ENCODE results near the gene THAP11. TPM values are rescaled to one million over a fixed set of nuclear protein-coding genes. Genes with fewer than 3 reads are reported as not detected.

Gene THAP11
- total and polyA plus RNA-seq, 8 donors: 12.5 to 109 (median 39.3) TPM

- no peak overlapping the region for H3K27ac ChIP-seq
- peaks cover 0 to 8% (median 3%) of the 10 kb centered on the region in 4 donors for H3K36me3 ChIP-seq
- no peaks in the 10 kb centered on the region for H3K9me3 ChIP-seq
- no peak for DNase-seq
- no peaks in the 10 kb centered on the region for H3K27me3 ChIP-seq
- H3K4me3 ChIP-seq: no peak overlapping the region
- WGBS, 5 donors: 97 to 100% (median 97%) methylated on average over 3 of the region's 3 CpGs
- intact Hi-C loops (cut with DNase I; ENCODE audit: low total_unique reads): no loop called here
- peaks cover 20 to 60% (median 48%) of the 10 kb centered on the region in 4 donors for H3K4me1 ChIP-seq
- TF ChIP-seq EP300 (IDR thresholded peaks at IDR 0.05) (no peak), POLR2A (IDR thresholded peaks at IDR 0.05) (no peak), POLR2AphosphoS5 (IDR thresholded peaks at IDR 0.05) (no peak), CTCF (IDR thresholded peaks at IDR 0.05) (no peak)
These were observed 11.6 kb downstream of the THAP11 start for GRCh38 chr16:67853670-67854069.

- 77 to 84% (median 78%) methylated on average over 10 of the region's 10 CpGs for WGBS, 5 donors
- no peak for DNase-seq
- H3K4me1 ChIP-seq: peaks cover 23 to 58% (median 48%) of the 10 kb centered on the region in 4 donors
- no peaks in the 10 kb centered on the region for H3K27me3 ChIP-seq
- H3K36me3 ChIP-seq: peaks cover 0 to 9% (median 6%) of the 10 kb centered on the region in 4 donors
- H3K27ac ChIP-seq: no peak overlapping the region
- H3K4me3 ChIP-seq: no peak overlapping the region
- intact Hi-C loops (cut with DNase I; ENCODE audit: low total_unique reads): no loop called here
- TF ChIP-seq EP300 (IDR thresholded peaks at IDR 0.05) (no peak), POLR2AphosphoS5 (IDR thresholded peaks at IDR 0.05) (no peak), CTCF (IDR thresholded peaks at IDR 0.05) (no peak), POLR2A (IDR thresholded peaks at IDR 0.05) (no peak)
- H3K9me3 ChIP-seq: no peaks in the 10 kb centered on the region
These were observed 13.7 kb downstream of the THAP11 start for GRCh38 chr16:67855789-67856188.

- no peak for TF ChIP-seq POLR2A (IDR thresholded peaks at IDR 0.05)
- TF ChIP-seq EP300 (IDR thresholded peaks at IDR 0.05): no peak
- TF ChIP-seq POLR2AphosphoS5 (IDR thresholded peaks at IDR 0.05): no peak
- TF ChIP-seq CTCF (IDR thresholded peaks at IDR 0.05): no peak
- H3K27me3 ChIP-seq: no peaks in the 10 kb centered on the region
- peak overlapping the region in 4 of 5 donors; percentile 21 to 81 (median 70) for H3K27ac ChIP-seq
- WGBS, 5 donors: 85 to 100% (median 87%) methylated on average over 3 to 5 of the region's 5 CpGs
- intact Hi-C loops (cut with DNase I; ENCODE audit: low total_unique reads): no loop called here
- no peaks in the 10 kb centered on the region for H3K9me3 ChIP-seq
- H3K36me3 ChIP-seq: peaks cover 0 to 12% (median 8%) of the 10 kb centered on the region in 4 donors
- H3K4me3 ChIP-seq: no peak overlapping the region
- H3K4me1 ChIP-seq: peaks cover 26 to 70% (median 55%) of the 10 kb centered on the region in 4 donors
- DNase-seq: no peak
These were observed 14.9 kb downstream of the THAP11 start for GRCh38 chr16:67856927-67857546.

- H3K27me3 ChIP-seq: no peaks in the 10 kb centered on the region
- H3K27ac ChIP-seq: peak overlapping the region; percentile 13 to 81 (median 69)
- DNase-seq: peak; percentile 65 to 93
- H3K4me3 ChIP-seq: no peak overlapping the region
- intact Hi-C loops (cut with DNase I; ENCODE audit: low total_unique reads): no loop called here
- H3K9me3 ChIP-seq: no peaks in the 10 kb centered on the region
- TF ChIP-seq CTCF (IDR thresholded peaks at IDR 0.05): no peak
- TF ChIP-seq POLR2A (IDR thresholded peaks at IDR 0.05): no peak
- TF ChIP-seq EP300 (IDR thresholded peaks at IDR 0.05): no peak
- TF ChIP-seq POLR2AphosphoS5 (IDR thresholded peaks at IDR 0.05): peak in 2 of 3 donors; percentile 17 to 77
- WGBS, 5 donors: 34 to 47% (median 39%) methylated on average over 3 of the region's 3 CpGs
- H3K4me1 ChIP-seq: peaks cover 31 to 76% (median 60%) of the 10 kb centered on the region in 4 donors
- H3K36me3 ChIP-seq: peaks cover 0 to 12% (median 8%) of the 10 kb centered on the region in 4 donors
These were observed 15.6 kb downstream of the THAP11 start for GRCh38 chr16:67857547-67858233.

All from stomach (tissue), 9 donors.